ENCODE results near the gene DUSP5.
A peak's percentile ranks its signal among the peaks of the same experiment; 100 is the strongest.
"Not testable (repeated sequence)": the region's sequence is repeated elsewhere in the genome, so short reads cannot be mapped to it uniquely, and the experiment has no call there.

Gene DUSP5

DNA sequence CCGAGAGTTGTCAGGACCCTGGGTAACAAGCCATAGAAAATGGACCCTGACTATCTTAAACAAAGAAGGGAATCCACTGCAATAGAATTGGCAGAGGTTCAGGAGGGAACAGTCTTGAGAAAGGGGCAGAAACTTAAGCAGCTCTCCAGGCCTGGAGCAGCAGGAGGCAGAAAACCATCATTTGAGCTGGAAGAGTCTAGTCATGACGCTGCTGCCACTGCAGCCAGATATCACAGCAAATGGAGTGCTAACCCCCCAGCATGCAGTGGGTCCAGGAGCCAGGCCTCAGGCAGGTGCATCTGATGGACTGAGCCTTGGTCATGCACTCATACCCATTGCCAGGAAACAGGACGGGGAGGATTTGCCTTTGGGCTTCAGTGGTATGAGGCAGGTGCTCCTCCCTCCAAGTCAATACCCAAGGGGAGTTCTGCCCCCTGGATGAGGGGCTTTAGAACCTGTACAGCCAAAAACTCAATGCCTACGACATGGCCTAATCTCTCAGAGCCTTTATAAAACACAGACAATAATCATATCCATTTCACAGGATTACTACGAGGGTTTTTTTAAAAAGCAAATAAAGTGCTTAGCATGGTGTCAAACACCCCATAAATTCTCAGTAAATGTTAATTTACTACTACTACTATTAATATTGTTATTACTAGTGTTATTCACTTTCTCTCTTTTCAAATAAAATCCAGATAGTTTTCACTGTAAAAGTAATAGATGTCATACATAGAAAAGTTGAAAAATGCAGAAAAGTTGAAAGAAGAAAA is 30.7 kb downstream of the DUSP5 start:
- Histone ChIP-seq H3K4me1 (ENCODE audit: control insufficient read depth, low read depth, low read length) (peaks cover 15% of the 10 kb centered on the region), H3K4me3 (ENCODE audit: low read length) (no peak overlapping the region), H3K27me3 (ENCODE audit: control insufficient read depth, insufficient read depth, low read length) (no peaks in the 10 kb centered on the region), H3K27ac (ENCODE audit: low read length) (no peak overlapping the region), H3K9me3 (ENCODE audit: control insufficient read depth, low read depth, low read length) (no peaks in the 10 kb centered on the region), H3K36me3 (ENCODE audit: control insufficient read depth, low read depth, low read length) (no peaks in the 10 kb centered on the region), H3K9ac (ENCODE audit: low read length) (no peak overlapping the region)

DNA sequence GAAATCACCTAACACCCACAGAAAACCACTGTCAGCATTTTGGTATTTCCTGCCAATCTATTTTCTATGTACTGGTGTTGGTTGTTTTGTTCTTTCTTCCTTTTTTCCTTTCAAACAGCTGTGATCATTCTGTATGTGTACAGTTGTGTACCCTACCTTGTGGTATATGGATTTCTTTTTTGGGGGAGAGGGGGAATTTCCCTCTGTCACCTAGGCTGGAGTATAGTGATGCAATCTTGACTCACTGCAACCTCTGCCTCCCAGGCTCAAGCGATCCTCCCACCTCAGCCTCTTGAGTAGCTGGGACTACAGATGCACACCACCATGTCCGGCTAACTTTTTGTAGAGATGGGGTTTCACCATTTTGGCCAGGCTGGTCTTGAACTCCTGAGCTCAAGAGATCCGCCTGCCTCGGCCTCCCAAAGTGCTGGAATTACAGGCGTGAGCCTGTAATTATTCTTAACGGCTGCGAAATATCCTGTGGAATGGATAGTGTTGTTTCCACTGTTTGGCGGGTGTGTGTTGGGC is 31.4 kb downstream of the DUSP5 start:
- not testable (repeated sequence) for H3K4me1 ChIP-seq (ENCODE audit: control insufficient read depth, low read depth, low read length); H3K4me3 ChIP-seq (ENCODE audit: low read length); H3K36me3 ChIP-seq (ENCODE audit: control insufficient read depth, low read depth, low read length); H3K9me3 ChIP-seq (ENCODE audit: control insufficient read depth, low read depth, low read length); H3K27me3 ChIP-seq (ENCODE audit: control insufficient read depth, insufficient read depth, low read length); H3K27ac ChIP-seq (ENCODE audit: low read length)
- peak overlapping the region; percentile 24 for H3K9ac ChIP-seq (ENCODE audit: low read length)

DNA sequence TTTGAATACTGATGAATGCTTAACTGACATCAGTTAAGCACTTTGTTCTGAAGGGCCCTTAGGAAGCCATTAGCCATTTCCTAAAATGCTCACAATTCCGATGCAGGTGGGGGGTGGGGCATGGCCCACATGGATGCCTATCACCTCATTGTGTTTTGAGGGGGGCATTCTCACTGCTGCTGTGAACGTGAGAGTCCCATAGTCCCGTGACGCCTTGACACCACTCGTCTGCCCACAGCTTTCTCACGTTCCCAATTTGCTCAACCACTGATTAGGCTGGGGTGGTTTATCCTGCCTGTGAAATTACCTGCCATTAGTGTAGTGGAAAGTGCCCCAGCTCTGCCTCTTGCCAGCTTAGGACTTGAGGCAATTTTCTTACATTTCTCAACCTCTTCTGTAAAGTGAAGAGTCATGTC is 31.9 kb downstream of the DUSP5 start:
- Histone ChIP-seq H3K4me3 (ENCODE audit: low read length) (peak overlapping the region; percentile 38), H3K27ac (ENCODE audit: low read length) (peak overlapping the region; percentile 58), H3K36me3 (ENCODE audit: control insufficient read depth, low read depth, low read length) (no peaks in the 10 kb centered on the region), H3K9me3 (ENCODE audit: control insufficient read depth, low read depth, low read length) (no peaks in the 10 kb centered on the region), H3K27me3 (ENCODE audit: control insufficient read depth, insufficient read depth, low read length) (no peaks in the 10 kb centered on the region), H3K4me1 (ENCODE audit: control insufficient read depth, low read depth, low read length) (peaks cover 9% of the 10 kb centered on the region), H3K9ac (ENCODE audit: low read length) (peak overlapping the region; percentile 24)

DNA sequence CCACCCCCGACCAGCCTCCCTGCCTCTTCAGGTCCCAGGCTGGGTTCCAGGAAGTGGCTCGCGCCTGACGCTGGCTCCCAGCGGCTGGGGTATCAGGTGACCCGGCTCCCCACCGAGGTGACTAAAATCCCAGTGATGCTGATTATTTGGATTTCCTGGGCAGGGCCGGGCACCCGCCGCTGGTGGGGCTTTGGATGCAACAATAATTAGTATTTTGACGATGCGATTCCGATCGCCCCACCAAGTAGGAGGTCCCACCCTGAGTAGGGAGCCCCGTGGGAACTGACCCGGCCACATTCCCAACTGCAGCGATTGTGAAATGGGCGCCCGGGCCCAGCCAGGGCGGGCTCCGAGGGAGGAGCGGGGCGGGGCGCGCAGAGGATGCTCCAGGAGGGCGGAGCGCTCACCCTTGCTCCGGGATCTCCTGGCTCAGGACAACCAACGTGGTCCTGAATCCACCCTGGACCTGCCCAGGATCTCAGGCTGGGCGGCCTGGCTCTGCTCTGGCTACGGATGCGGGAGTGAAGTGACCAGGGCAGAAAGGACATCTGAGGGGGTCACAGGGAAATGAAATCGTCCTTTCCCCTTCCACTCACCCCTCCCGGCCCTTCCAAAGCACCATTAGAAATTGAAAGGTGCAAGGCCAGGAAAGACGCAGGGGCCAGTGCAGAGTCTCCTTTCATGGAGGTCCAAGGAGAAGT is 32.6 kb downstream of the DUSP5 start:
- Histone ChIP-seq H3K4me3 (ENCODE audit: low read length) (peak overlapping the region; percentile 54), H3K4me1 (ENCODE audit: control insufficient read depth, low read depth, low read length) (peaks cover 9% of the 10 kb centered on the region), H3K36me3 (ENCODE audit: control insufficient read depth, low read depth, low read length) (no peaks in the 10 kb centered on the region), H3K27ac (ENCODE audit: low read length) (peak overlapping the region; percentile 78), H3K9ac (ENCODE audit: low read length) (peak overlapping the region; percentile 50), H3K9me3 (ENCODE audit: control insufficient read depth, low read depth, low read length) (no peaks in the 10 kb centered on the region), H3K27me3 (ENCODE audit: control insufficient read depth, insufficient read depth, low read length) (no peaks in the 10 kb centered on the region)

DNA sequence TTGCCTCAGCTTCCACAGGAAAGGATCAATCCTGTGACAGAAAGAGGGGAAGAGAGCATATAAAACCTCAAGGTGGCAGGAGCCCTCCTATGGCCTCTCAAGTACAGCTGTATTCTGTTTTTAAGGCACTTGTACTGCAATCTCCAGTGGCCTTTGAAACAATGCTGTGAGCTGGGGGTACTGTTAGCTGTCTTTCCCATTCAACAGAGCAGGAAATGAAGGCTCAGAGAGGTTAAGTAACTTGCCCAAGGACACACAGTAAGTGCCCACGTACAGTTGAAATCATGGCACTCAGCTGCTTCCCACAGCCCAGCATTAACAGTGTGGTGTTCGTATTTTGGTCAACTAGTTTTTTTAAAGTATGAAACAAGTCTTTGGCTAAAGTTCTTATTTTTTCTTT is 34.0 kb downstream of the DUSP5 start:
- no peak overlapping the region for H3K27ac ChIP-seq (ENCODE audit: low read length)
- peaks cover 9% of the 10 kb centered on the region for H3K4me1 ChIP-seq (ENCODE audit: control insufficient read depth, low read depth, low read length)
- no peaks in the 10 kb centered on the region for H3K36me3 ChIP-seq (ENCODE audit: control insufficient read depth, low read depth, low read length)
- no peaks in the 10 kb centered on the region for H3K9me3 ChIP-seq (ENCODE audit: control insufficient read depth, low read depth, low read length)
- H3K27me3 ChIP-seq (ENCODE audit: control insufficient read depth, insufficient read depth, low read length), result no peaks in the 10 kb centered on the region
- no peak overlapping the region for H3K9ac ChIP-seq (ENCODE audit: low read length)
- H3K4me3 ChIP-seq (ENCODE audit: low read length), result no peak overlapping the region

DNA sequence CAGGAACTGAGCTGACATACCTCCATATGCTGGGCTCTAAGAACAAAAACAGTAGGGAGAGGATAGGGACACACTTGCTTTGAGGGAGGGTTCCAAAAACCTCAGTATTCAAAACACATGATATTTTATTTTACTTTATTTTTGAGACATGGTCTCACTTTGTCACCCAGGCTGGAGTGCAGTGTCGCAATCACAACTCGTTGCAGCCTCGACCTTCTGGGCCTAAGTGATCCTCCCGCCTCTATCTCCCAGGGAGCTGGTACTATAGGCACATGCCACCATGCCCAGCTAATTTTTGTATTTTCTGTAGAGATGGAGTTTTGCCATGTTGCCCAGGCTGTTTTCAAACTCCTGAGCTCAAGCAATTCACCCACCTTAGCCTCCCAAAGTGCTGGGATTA is 34.9 kb downstream of the DUSP5 start:
- H3K9ac ChIP-seq (ENCODE audit: low read length); H3K36me3 ChIP-seq (ENCODE audit: control insufficient read depth, low read depth, low read length); H3K27ac ChIP-seq (ENCODE audit: low read length); H3K4me1 ChIP-seq (ENCODE audit: control insufficient read depth, low read depth, low read length); H3K9me3 ChIP-seq (ENCODE audit: control insufficient read depth, low read depth, low read length); H3K27me3 ChIP-seq (ENCODE audit: control insufficient read depth, insufficient read depth, low read length); H3K4me3 ChIP-seq (ENCODE audit: low read length): not testable (repeated sequence)

DNA sequence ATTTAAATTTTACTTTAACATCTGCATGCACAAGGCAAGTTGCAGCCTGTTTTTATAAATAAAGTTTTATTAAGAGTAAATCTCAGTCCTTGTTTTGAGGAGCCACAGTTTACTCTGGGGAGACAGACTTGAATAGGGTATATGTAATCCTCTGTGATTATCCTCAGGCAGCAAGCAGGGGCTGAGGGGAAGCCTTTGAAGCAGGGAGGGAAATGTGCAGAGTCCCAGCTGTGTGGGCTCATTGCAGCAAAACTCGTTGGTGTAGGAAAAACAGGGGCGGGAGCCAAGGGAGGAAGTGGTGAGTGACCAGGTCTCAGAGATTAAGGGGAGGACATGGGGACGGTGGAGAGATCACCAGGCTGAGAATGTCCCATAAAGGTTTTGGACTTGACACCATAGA is 35.4 kb downstream of the DUSP5 start:
- H3K9ac ChIP-seq (ENCODE audit: low read length), result no peak overlapping the region
- no peak overlapping the region for H3K27ac ChIP-seq (ENCODE audit: low read length)
- no peak overlapping the region for H3K4me3 ChIP-seq (ENCODE audit: low read length)
- no peaks in the 10 kb centered on the region for H3K36me3 ChIP-seq (ENCODE audit: control insufficient read depth, low read depth, low read length)
- H3K9me3 ChIP-seq (ENCODE audit: control insufficient read depth, low read depth, low read length), result no peaks in the 10 kb centered on the region
- peaks cover 9% of the 10 kb centered on the region for H3K4me1 ChIP-seq (ENCODE audit: control insufficient read depth, low read depth, low read length)
- H3K27me3 ChIP-seq (ENCODE audit: control insufficient read depth, insufficient read depth, low read length), result no peaks in the 10 kb centered on the region

DNA sequence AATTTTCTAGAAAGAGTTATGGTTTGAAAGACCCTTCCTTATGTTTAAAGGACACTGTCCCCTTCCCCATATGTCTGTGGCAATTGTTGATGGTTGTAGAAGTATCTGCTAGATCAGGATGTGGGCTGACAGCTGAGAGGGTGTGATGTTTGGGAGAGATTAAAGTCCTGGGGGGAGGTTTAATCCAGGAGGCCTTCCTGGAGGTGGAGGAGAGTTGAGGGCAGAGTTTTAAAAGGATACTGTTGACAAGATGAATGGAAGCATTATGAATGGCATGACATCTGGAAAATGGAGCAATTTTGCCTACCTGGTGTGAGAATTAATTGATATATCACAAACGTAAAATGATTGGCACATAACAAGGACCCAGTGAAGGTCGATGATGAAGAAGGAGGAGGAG is 36.9 kb downstream of the DUSP5 start:
- Histone ChIP-seq H3K4me3 (ENCODE audit: low read length) (no peak overlapping the region), H3K27ac (ENCODE audit: low read length) (no peak overlapping the region), H3K27me3 (ENCODE audit: control insufficient read depth, insufficient read depth, low read length) (no peaks in the 10 kb centered on the region), H3K36me3 (ENCODE audit: control insufficient read depth, low read depth, low read length) (no peaks in the 10 kb centered on the region), H3K9me3 (ENCODE audit: control insufficient read depth, low read depth, low read length) (no peaks in the 10 kb centered on the region), H3K4me1 (ENCODE audit: control insufficient read depth, low read depth, low read length) (peaks cover 3% of the 10 kb centered on the region), H3K9ac (ENCODE audit: low read length) (no peak overlapping the region)

DNA sequence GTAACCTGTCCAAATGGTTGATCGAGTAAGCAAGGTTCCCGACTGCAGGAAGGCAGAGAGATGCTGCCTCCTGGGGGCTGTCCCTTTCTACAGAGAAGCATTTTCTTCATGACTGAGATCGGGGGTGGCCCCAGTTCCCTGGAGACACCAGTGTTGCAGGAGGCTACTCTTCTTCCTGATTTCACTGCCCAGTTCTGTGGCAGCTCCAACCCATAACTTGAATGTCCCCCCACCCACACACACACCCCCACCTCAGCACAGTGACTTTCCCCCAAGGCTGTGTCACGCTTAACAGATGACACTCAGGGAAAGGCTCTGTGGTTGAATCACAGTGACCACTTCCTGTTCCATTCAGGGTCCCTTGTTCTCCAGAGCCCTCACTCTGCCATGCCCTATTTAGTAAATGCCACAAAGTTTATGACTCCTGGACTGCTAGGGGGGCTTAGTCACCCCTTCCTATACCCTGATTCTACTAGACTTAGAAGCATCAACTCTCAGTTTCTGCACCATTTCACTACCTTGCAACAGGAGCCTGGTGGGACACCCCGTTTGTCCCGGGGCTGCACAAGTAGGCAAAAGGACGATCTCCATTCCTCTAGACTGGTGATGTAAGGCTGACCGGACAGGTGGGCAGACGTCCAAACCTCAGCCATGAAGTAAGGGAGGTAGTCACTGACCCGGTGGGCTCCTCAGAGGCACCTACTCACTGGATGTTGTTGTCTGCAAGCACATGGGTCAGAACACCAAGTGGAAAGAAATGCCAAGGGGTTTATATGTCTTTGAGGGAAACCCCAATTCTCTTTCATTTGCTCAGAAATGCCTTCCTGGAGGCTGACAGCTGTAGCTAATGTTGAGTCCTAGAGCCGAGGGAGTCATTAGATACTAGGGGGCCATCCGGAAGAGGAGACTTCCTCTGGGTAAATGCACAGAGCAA is 38.5 kb downstream of the DUSP5 start:
- H3K27me3 ChIP-seq (ENCODE audit: control insufficient read depth, insufficient read depth, low read length), result no peaks in the 10 kb centered on the region
- H3K4me3 ChIP-seq (ENCODE audit: low read length), result no peak overlapping the region
- no peaks in the 10 kb centered on the region for H3K9me3 ChIP-seq (ENCODE audit: control insufficient read depth, low read depth, low read length)
- H3K27ac ChIP-seq (ENCODE audit: low read length), result no peak overlapping the region
- no peak overlapping the region for H3K9ac ChIP-seq (ENCODE audit: low read length)
- no peaks in the 10 kb centered on the region for H3K4me1 ChIP-seq (ENCODE audit: control insufficient read depth, low read depth, low read length)
- H3K36me3 ChIP-seq (ENCODE audit: control insufficient read depth, low read depth, low read length), result no peaks in the 10 kb centered on the region

DNA sequence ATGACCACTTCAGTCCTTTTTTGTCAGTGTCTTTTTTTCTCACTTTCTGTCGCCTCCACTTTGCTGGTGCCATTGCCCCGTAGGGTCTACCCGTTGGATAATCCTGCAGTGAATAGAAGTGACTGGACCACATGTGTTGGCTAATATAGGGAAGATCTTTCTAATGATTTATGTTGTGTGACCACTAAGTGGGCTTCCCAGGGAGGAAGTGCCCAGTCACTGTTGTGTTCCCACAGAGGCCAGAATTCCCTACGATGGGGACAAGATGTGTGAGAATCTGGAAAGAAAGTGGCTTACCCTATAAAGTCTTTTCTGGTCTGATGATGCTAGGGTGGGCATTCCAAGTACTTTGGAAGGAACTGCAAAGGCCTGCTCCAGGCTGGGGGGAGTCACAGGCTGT is 41.4 kb downstream of the DUSP5 start:
- Histone ChIP-seq H3K27ac (ENCODE audit: low read length) (no peak overlapping the region), H3K36me3 (ENCODE audit: control insufficient read depth, low read depth, low read length) (no peaks in the 10 kb centered on the region), H3K9me3 (ENCODE audit: control insufficient read depth, low read depth, low read length) (no peaks in the 10 kb centered on the region), H3K4me3 (ENCODE audit: low read length) (no peak overlapping the region), H3K9ac (ENCODE audit: low read length) (no peak overlapping the region), H3K27me3 (ENCODE audit: control insufficient read depth, insufficient read depth, low read length) (no peaks in the 10 kb centered on the region), H3K4me1 (ENCODE audit: control insufficient read depth, low read depth, low read length) (no peaks in the 10 kb centered on the region)

DNA sequence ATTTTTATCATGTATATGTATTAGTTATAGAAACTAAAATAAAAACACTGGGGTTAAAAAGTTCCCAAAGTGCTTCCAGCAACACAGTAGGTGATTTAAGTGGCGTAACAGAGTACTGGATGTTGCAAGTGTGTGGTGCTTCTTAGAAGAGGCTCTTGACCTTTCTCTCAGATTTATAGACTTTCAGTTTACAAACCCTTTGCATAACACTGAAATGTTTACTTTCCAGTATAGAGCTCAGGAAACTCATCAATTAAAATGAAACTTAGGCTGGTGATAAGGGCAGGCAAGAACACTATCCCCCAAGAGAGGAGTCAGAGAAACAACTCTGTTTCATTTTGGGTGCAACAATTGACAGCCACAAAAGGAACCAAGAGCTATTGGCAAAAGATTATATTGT is 42.3 kb downstream of the DUSP5 start:
- H3K36me3 ChIP-seq (ENCODE audit: control insufficient read depth, low read depth, low read length), result no peaks in the 10 kb centered on the region
- H3K4me1 ChIP-seq (ENCODE audit: control insufficient read depth, low read depth, low read length), result no peaks in the 10 kb centered on the region
- no peak overlapping the region for H3K27ac ChIP-seq (ENCODE audit: low read length)
- no peaks in the 10 kb centered on the region for H3K27me3 ChIP-seq (ENCODE audit: control insufficient read depth, insufficient read depth, low read length)
- H3K9ac ChIP-seq (ENCODE audit: low read length), result no peak overlapping the region
- H3K9me3 ChIP-seq (ENCODE audit: control insufficient read depth, low read depth, low read length), result no peaks in the 10 kb centered on the region
- no peak overlapping the region for H3K4me3 ChIP-seq (ENCODE audit: low read length)

Measured in iPS-18a (cell line).